HFF-Myc (cell line): ENCODE results near the gene HOXC9.
A peak's percentile ranks its signal among the peaks of the same experiment; 100 is the strongest.

Source experiments
- DNase-seq: peaks from one replicate; pipeline ENCODE4 v3.0.0-alpha.2; 2011; ENCODE audit warnings: low read depth; ENCODE audit errors: extremely low read depth
- H3K4me3 ChIP-seq: replicated peaks from 2 replicates; pipeline ENCODE4 v1.5.1; 2011; ENCODE audit warnings: low read depth, mild to moderate bottlenecking, control low read depth, low read length
- CTCF ChIP-seq: IDR thresholded peaks from 2 replicates; pipeline ENCODE4 v1.5.1; 2012; ENCODE audit warnings: mild to moderate bottlenecking, low read depth, low read length, control low read depth; ENCODE audit errors: missing control alignments

HOXC9 gene

GRCh38 chr12:53985994-53986685, 13.8 kb upstream of the HOXC9 start:
- no peak for DNase-seq
- TF ChIP-seq CTCF, result no peak
- H3K4me3 ChIP-seq, result peak overlapping the region; percentile 51

GRCh38 chr12:53986686-53987483, 13.1 kb upstream of the HOXC9 start:
- H3K4me3 ChIP-seq, result peak overlapping the region; percentile 51
- no peak for TF ChIP-seq CTCF
- no peak for DNase-seq

GRCh38 chr12:53987787-53988230, 12.2 kb upstream of the HOXC9 start:
- TF ChIP-seq CTCF, result no peak
- H3K4me3 ChIP-seq, result no peak overlapping the region; the same call in 1 of the 2 replicates
- DNase-seq, result no peak

- no peak for DNase-seq
- no peak for TF ChIP-seq CTCF
- H3K4me3 ChIP-seq, result no peak overlapping the region
These were observed 11.3 kb upstream of the HOXC9 start for GRCh38 chr12:53988541-53989226.

- DNase-seq, result no peak
- H3K4me3 ChIP-seq, result no peak overlapping the region
- peak; percentile 46 for TF ChIP-seq CTCF
These were observed 10.5 kb upstream of the HOXC9 start for GRCh38 chr12:53989227-53990113.
